Cardiac muscle cell (in vitro differentiated cells and primary cell): ENCODE measurements around the gene CX3CR1. TPM values are rescaled to one million over a fixed set of nuclear protein-coding genes. Genes with fewer than 3 reads are reported as not detected.

Source experiments
- DNase-seq, 2 donors: peaks; one replicate each; pipeline versions ENCODE4 v3.0.0 to v3.0.0-alpha.2; 2010 to 2017; ENCODE audit warnings: low read depth in 1 of 2, low spot score in 1 of 2
- H3K27ac ChIP-seq: fragments of 200-600 bp; sonication (generic); 2 replicates; pipeline ENCODE4 v1.5.1; 2016
- H3K27me3 ChIP-seq: fragments of 200-600 bp; sonication (generic); 2 replicates; pipeline ENCODE4 v1.6.0; 2016; ENCODE audit warnings: control low read depth
- H3K36me3 ChIP-seq: fragments of 200-600 bp; sonication (generic); 2 replicates; pipeline ENCODE4 v1.5.1; 2016; ENCODE audit warnings: control low read depth
- H3K4me1 ChIP-seq: fragments of 200-600 bp; sonication (generic); 2 replicates; pipeline ENCODE4 v1.8.1; 2017; ENCODE audit warnings: low read depth, mild to moderate bottlenecking, mixed run types
- H3K4me3 ChIP-seq: fragments of 200-600 bp; sonication (generic); 2 replicates; pipeline ENCODE4 v1.5.1; 2016; ENCODE audit warnings: mild to moderate bottlenecking
- H3K9me3 ChIP-seq: fragments of 200-600 bp; sonication (generic); 2 replicates; pipeline ENCODE4 v1.5.1; 2017; ENCODE audit warnings: low read depth, mild to moderate bottlenecking, control low read depth
- polyA plus RNA-seq: library from polyadenylated mRNA; unstranded; fragments of >200 nt; fragmentation: Nextera tagmentation; extraction: Ambion mirVana; gene quantifications from 2 replicates; pipeline ENCODE4 v1.2.1, GENCODE V29; 2016
- total RNA-seq: library from RNA; depleted of rRNA; stranded (reverse); fragments of >200 nt; gene quantifications from 2 replicates; pipeline ENCODE4 v1.2.3, GENCODE V29; 2016
- TF ChIP-seq, protein P1 (sequence below): IDR thresholded peaks from 2 replicates; pipeline ENCODE4 v1.5.1; 2012; ENCODE audit warnings: low read depth, mild to moderate bottlenecking, low read length

The CX3CR1 gene
- total and polyA plus RNA-seq, 2 experiments from 2014 or later, result 0.48 to 2.6 TPM

- Histone ChIP-seq H3K36me3 (no peaks in the 10 kb centered on the region), H3K4me3 (no peak overlapping the region), H3K9me3 (no peaks in the 10 kb centered on the region), H3K27me3 (no peaks in the 10 kb centered on the region), H3K27ac (peak overlapping the region; percentile 56), H3K4me1 (peaks cover 19% of the 10 kb centered on the region)
- TF ChIP-seq, protein P1, sequence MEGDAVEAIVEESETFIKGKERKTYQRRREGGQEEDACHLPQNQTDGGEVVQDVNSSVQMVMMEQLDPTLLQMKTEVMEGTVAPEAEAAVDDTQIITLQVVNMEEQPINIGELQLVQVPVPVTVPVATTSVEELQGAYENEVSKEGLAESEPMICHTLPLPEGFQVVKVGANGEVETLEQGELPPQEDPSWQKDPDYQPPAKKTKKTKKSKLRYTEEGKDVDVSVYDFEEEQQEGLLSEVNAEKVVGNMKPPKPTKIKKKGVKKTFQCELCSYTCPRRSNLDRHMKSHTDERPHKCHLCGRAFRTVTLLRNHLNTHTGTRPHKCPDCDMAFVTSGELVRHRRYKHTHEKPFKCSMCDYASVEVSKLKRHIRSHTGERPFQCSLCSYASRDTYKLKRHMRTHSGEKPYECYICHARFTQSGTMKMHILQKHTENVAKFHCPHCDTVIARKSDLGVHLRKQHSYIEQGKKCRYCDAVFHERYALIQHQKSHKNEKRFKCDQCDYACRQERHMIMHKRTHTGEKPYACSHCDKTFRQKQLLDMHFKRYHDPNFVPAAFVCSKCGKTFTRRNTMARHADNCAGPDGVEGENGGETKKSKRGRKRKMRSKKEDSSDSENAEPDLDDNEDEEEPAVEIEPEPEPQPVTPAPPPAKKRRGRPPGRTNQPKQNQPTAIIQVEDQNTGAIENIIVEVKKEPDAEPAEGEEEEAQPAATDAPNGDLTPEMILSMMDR, result no peak
- DNase-seq, result no peak
Observed at GRCh38 chr3:39255503-39256325, 24.1 kb downstream of the CX3CR1 start.

DNA sequence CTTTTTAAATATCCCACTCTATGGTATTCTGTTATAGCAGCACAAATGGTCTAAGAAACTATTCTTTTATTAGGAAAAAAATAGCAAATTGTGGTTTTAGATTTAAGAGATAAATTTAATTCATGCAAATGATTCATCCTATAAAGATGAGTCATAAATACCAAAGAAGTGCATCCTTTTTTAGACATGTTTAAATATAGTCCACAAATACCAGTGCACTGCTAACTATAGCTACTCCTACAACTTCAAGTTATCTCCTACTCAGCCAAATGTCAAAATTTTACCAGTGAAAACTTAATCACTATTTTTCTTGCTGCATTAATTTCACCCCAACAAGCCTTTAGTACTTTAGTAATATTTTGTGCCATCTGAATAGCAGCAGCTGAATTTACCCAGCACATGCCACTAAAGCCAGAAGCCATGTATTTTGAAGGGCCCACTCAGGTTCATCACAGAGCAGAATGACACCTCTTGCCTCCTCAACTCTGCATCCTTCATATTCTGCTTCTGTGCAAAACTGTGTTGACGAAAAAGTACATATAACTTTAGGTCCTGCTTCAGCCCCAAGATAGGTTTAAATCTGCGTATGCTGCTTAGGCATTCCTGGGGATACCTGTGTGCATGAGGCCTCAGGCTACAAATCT lies 24.9 kb downstream of the CX3CR1 start:
- Histone ChIP-seq H3K4me3 (no peak overlapping the region), H3K27me3 (no peaks in the 10 kb centered on the region), H3K27ac (peak overlapping the region; percentile 56), H3K9me3 (no peaks in the 10 kb centered on the region), H3K4me1 (peaks cover 25% of the 10 kb centered on the region), H3K36me3 (no peaks in the 10 kb centered on the region)
- TF ChIP-seq, protein P1, result no peak
- peak in 1 of 2 donors; percentile 20 for DNase-seq

DNA sequence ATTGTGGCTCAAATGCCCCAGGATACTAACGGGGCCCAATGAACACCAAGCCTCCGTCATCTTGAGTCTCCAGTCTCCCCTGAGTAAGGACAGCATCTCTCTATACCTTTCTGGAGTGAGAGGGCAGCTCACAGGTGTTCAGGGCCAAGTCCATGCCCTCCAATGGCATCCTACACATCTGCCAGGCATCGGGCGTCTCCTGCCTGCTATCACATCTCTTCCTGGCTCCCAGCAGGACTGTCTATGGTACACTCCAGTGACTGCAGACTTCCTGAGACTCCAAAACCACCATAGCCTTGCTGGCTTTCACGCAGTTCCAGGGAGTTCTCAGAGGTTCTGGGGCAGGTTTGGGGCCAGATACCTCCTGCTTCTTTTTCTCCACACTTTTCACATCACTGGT lies 28.3 kb downstream of the CX3CR1 start:
- no peak overlapping the region for H3K27ac ChIP-seq
- TF ChIP-seq, protein P1, result no peak
- H3K4me3 ChIP-seq, result no peak overlapping the region
- DNase-seq, result no peak
- H3K36me3 ChIP-seq, result no peaks in the 10 kb centered on the region
- peaks cover 31% of the 10 kb centered on the region for H3K4me1 ChIP-seq
- no peaks in the 10 kb centered on the region for H3K27me3 ChIP-seq
- no peaks in the 10 kb centered on the region for H3K9me3 ChIP-seq

- DNase-seq, result no peak
- Histone ChIP-seq H3K9me3 (no peaks in the 10 kb centered on the region), H3K27ac (peak overlapping the region; percentile 63), H3K4me3 (no peak overlapping the region), H3K4me1 (peaks cover 28% of the 10 kb centered on the region), H3K27me3 (no peaks in the 10 kb centered on the region), H3K36me3 (no peaks in the 10 kb centered on the region)
- TF ChIP-seq, protein P1, result no peak
Observed at GRCh38 chr3:39250116-39250747, 29.6 kb downstream of the CX3CR1 start.

- TF ChIP-seq, protein P1, result no peak
Observed at GRCh38 chr3:39249453-39250115, 30.3 kb downstream of the CX3CR1 start.

More at GRCh38 chr3:39249453-39250115, 30.3 kb downstream of the CX3CR1 start:
- Histone ChIP-seq H3K27me3 (no peaks in the 10 kb centered on the region), H3K27ac (no peak overlapping the region), H3K36me3 (no peaks in the 10 kb centered on the region), H3K4me1 (peaks cover 21% of the 10 kb centered on the region), H3K4me3 (no peak overlapping the region), H3K9me3 (no peaks in the 10 kb centered on the region)
- DNase-seq, result no peak
